Mucosa of descending colon (tissue), 3 donors: ENCODE measurements around the gene NAPB. TPM values are rescaled to one million over a fixed set of nuclear protein-coding genes. Genes with fewer than 3 reads are reported as not detected.

Source experiments
- ATAC-seq: fragments of 200-7000 bp; cut with Tn5 transposase; one replicate; pipeline ENCODE4 v1.9.1; 2020; ENCODE audit warnings: mild to moderate bottlenecking, moderate library complexity
- DNase-seq, 3 donors: peaks; one replicate each; pipeline ENCODE4 v3.0.0-alpha.2; 2020
- H3K36me3 ChIP-seq: fragments of 200-600 bp; one replicate; pipeline ENCODE4 v1.8.0; 2021; ENCODE audit warnings: low read depth, mild to moderate bottlenecking
- H3K4me1 ChIP-seq: fragments of 200-600 bp; one replicate; pipeline ENCODE4 v1.8.0; 2021; ENCODE audit warnings: low read depth, mild to moderate bottlenecking
- H3K4me3 ChIP-seq: fragments of 200-600 bp; one replicate; pipeline ENCODE4 v1.8.0; 2021; ENCODE audit warnings: mild to moderate bottlenecking
- H3K9me3 ChIP-seq: fragments of 200-600 bp; one replicate; pipeline ENCODE4 v1.8.0; 2021; ENCODE audit warnings: mild to moderate bottlenecking
- intact Hi-C, 2 donors: fragments of 100-400 bp; cut with DNase I in 1 of 2; cut with micrococcal nuclease in 1 of 2; formaldehyde crosslinking; loops; one replicate each; pipeline versions ENCODE4 v1.11.0 to v1.11.1; 2022; cut with DNase I, micrococcal nuclease
- total RNA-seq, 3 donors: library from RNA; stranded (reverse); fragmentation: NEBNext Ultra II Directional in 2 of 3; extraction: Animal tissue kit (Norgen Biotek cat#: 25700) in 2 of 3; gene quantifications; one replicate each; pipeline versions ENCODE4 v1.2.1 to v1.2.4, GENCODE V29; 2021 to 2023
- TF ChIP-seq, protein P1 (sequence below): fragments of 200-600 bp; IDR thresholded peaks from one replicate; pipeline ENCODE4 v1.8.0; 2022; ENCODE audit warnings: antibody characterized with exemption, mild to moderate bottlenecking
- donor health status: DM: no; HTN: no; CAD: no; lungs with moderate emphysema.
- donor health status: DM: no; HTN: no; CAD: no.
- donor health status: DM: no; HTN: yes; CAD: no.

The NAPB gene
- total RNA-seq, 3 donors from 2014 or later: 8.2 to 22.8 (median 8.9) TPM

GRCh38 chr20:23410916-23411695 lies 10.2 kb downstream of the NAPB start:
- H3K9me3 ChIP-seq: no peaks in the 10 kb centered on the region
- H3K4me3 ChIP-seq: no peak overlapping the region
- no peaks in the 10 kb centered on the region for H3K36me3 ChIP-seq
- ATAC-seq (no peak), DNase-seq (no peak)
- no peaks in the 10 kb centered on the region for H3K4me1 ChIP-seq
- TF ChIP-seq, protein P1, sequence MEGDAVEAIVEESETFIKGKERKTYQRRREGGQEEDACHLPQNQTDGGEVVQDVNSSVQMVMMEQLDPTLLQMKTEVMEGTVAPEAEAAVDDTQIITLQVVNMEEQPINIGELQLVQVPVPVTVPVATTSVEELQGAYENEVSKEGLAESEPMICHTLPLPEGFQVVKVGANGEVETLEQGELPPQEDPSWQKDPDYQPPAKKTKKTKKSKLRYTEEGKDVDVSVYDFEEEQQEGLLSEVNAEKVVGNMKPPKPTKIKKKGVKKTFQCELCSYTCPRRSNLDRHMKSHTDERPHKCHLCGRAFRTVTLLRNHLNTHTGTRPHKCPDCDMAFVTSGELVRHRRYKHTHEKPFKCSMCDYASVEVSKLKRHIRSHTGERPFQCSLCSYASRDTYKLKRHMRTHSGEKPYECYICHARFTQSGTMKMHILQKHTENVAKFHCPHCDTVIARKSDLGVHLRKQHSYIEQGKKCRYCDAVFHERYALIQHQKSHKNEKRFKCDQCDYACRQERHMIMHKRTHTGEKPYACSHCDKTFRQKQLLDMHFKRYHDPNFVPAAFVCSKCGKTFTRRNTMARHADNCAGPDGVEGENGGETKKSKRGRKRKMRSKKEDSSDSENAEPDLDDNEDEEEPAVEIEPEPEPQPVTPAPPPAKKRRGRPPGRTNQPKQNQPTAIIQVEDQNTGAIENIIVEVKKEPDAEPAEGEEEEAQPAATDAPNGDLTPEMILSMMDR: no peak
- intact Hi-C loops: no loop called here

DNA sequence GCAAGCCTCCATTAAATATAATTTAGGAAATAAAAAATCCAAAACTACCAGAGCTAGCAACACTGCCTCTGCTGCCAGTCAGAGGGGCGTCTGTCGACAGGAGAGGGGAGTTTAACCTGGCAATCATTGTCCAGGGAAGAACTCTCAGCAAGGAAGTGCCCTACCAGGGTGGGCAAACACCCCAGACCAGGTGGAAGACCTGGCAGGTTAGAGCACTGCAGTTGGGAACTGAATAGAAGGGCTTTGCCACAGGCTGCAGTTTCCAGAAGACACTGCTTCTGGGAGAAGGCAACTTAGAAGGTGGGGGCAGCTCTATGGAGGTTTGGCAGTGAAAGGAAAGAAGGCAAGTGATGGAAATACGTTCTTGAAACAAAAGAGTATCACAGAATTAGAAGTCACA lies 11.5 kb downstream of the NAPB start:
- H3K4me1 ChIP-seq: no peaks in the 10 kb centered on the region
- intact Hi-C loops: no loop called here

GRCh38 chr20:23408957-23409356 lies 12.3 kb downstream of the NAPB start:
- no peak for ATAC-seq
- Histone ChIP-seq H3K4me1 (no peaks in the 10 kb centered on the region), H3K36me3 (no peaks in the 10 kb centered on the region), H3K4me3 (no peak overlapping the region), H3K9me3 (no peaks in the 10 kb centered on the region)
- TF ChIP-seq, protein P1: no peak
- intact Hi-C loops: no loop called here
- no peak for DNase-seq

More for the DNA sequence above, 11.5 kb downstream of the NAPB start:
- Histone ChIP-seq H3K36me3 (no peaks in the 10 kb centered on the region), H3K4me3 (no peak overlapping the region), H3K9me3 (no peaks in the 10 kb centered on the region)
- ATAC-seq (no peak), DNase-seq (no peak)
- TF ChIP-seq, protein P1: no peak

- no peak overlapping the region for H3K4me3 ChIP-seq
- H3K9me3 ChIP-seq: no peaks in the 10 kb centered on the region
- DNase-seq (no peak), ATAC-seq (no peak)
- no peaks in the 10 kb centered on the region for H3K36me3 ChIP-seq
- H3K4me1 ChIP-seq: no peaks in the 10 kb centered on the region
- intact Hi-C loops: no loop called here
- TF ChIP-seq, protein P1: no peak
Observed at GRCh38 chr20:23407781-23408464, 13.4 kb downstream of the NAPB start.

- intact Hi-C loops: no loop called here
Observed at GRCh38 chr20:23406880-23407279, 14.4 kb downstream of the NAPB start.

More at GRCh38 chr20:23406880-23407279, 14.4 kb downstream of the NAPB start:
- TF ChIP-seq, protein P1: no peak
- Histone ChIP-seq H3K4me3 (no peak overlapping the region), H3K9me3 (no peaks in the 10 kb centered on the region), H3K36me3 (no peaks in the 10 kb centered on the region), H3K4me1 (no peaks in the 10 kb centered on the region)
- DNase-seq: no peak
- ATAC-seq: no peak
